Tibial artery (tissue), 4 donors: ENCODE results near the gene FXYD5.

ENCODE experiments used
- DNase-seq, 2 donors: peaks; one replicate each; pipeline ENCODE4 v3.0.0-alpha.2; 2019
- H3K27ac ChIP-seq, 2 donors: fragments of 200-600 bp; sonication (generic) in 1 of 2; 1 replicate in 1 of 2; 2 replicates in 1 of 2; pipeline ENCODE4 v1.5.1; 2018 to 2019; ENCODE audit warnings: mild to moderate bottlenecking in 1 of 2
- H3K27me3 ChIP-seq, 2 donors: fragments of 200-600 bp; sonication (generic) in 1 of 2; one replicate each; pipeline versions ENCODE4 v1.5.1 to v1.6.0; 2016 to 2019
- H3K36me3 ChIP-seq, 3 donors: fragments of 200-600 bp; sonication (generic) in 2 of 3; one replicate each; pipeline ENCODE4 v1.5.1; 2016 to 2019; ENCODE audit warnings: mild to moderate bottlenecking in 2 of 3
- H3K4me1 ChIP-seq, 4 donors: fragments of 200-600 bp; sonication (generic) in 2 of 4; 1 replicate in 3 of 4; 2 replicates in 1 of 4; pipeline ENCODE4 v1.5.1; 2016 to 2019
- H3K4me3 ChIP-seq, 2 donors: fragments of 200-600 bp; sonication (generic) in 1 of 2; 1 replicate in 1 of 2; 2 replicates in 1 of 2; pipeline ENCODE4 v1.5.1; 2018 to 2019; ENCODE audit warnings: mild to moderate bottlenecking in 2 of 2
- H3K9me3 ChIP-seq, 3 donors: fragments of 200-600 bp; sonication (generic) in 1 of 3; one replicate each; pipeline ENCODE4 v1.5.1; 2016 to 2019
- CTCF ChIP-seq, 2 experiments: fragments of 200-600 bp in 1 of 2; fragments of 450-650 bp in 1 of 2; IDR thresholded peaks; one replicate each; pipeline ENCODE4 v1.5.1; 2017 to 2019; ENCODE audit warnings: antibody characterized with exemption in 2 of 2, mild to moderate bottlenecking in 1 of 2, moderate library complexity in 1 of 2
- intact Hi-C: fragments of 100-400 bp; cut with DNase I; formaldehyde crosslinking; loops from one replicate; pipeline ENCODE4 v1.15.0; 2023; ENCODE audit warnings: low total_unique reads

Gene FXYD5

GRCh38 chr19:35156673-35157014, 2.1 kb downstream of the FXYD5 start:
- intact Hi-C loops: no loop called here
- peaks cover 0 to 30% of the 10 kb centered on the region in 2 donors for H3K27me3 ChIP-seq
- no peak overlapping the region for H3K27ac ChIP-seq
- no peak overlapping the region for H3K4me3 ChIP-seq
- H3K9me3 ChIP-seq: peaks cover 0 to 1% (median 0%) of the 10 kb centered on the region in 3 donors
- H3K4me1 ChIP-seq: peaks cover 0 to 29% (median 22%) of the 10 kb centered on the region in 4 donors
- no peak for TF ChIP-seq CTCF (IDR thresholded peaks at IDR 0.05)
- peaks cover 0 to 35% (median 23%) of the 10 kb centered on the region in 3 donors for H3K36me3 ChIP-seq
- no peak for DNase-seq

- Histone ChIP-seq H3K27ac (no peak overlapping the region), H3K9me3 (peaks cover 0 to 9% (median 0%) of the 10 kb centered on the region in 3 donors), H3K4me3 (no peak overlapping the region), H3K27me3 (peaks cover 0 to 29% of the 10 kb centered on the region in 2 donors), H3K4me1 (peaks cover 0 to 29% (median 22%) of the 10 kb centered on the region in 4 donors), H3K36me3 (peaks cover 0 to 43% (median 31%) of the 10 kb centered on the region in 3 donors)
- TF ChIP-seq CTCF (IDR thresholded peaks at IDR 0.05): no peak
- DNase-seq: no peak
- intact Hi-C loops: no loop called here
Observed at GRCh38 chr19:35157431-35157830, 2.9 kb downstream of the FXYD5 start.

GRCh38 chr19:35159606-35160005, 5.1 kb downstream of the FXYD5 start:
- H3K36me3 ChIP-seq: peaks cover 11 to 64% (median 47%) of the 10 kb centered on the region in 3 donors

GRCh38 chr19:35160629-35161433, 6.3 kb downstream of the FXYD5 start:
- no peak for DNase-seq
- Histone ChIP-seq H3K9me3 (peaks cover 0 to 23% (median 16%) of the 10 kb centered on the region in 3 donors), H3K4me1 (peaks cover 0 to 3% (median under 1%) of the 10 kb centered on the region in 4 donors), H3K27me3 (peaks cover 0 to under 1% of the 10 kb centered on the region in 2 donors), H3K27ac (no peak overlapping the region), H3K4me3 (no peak overlapping the region), H3K36me3 (peaks cover 15 to 74% (median 60%) of the 10 kb centered on the region in 3 donors)
- TF ChIP-seq CTCF (IDR thresholded peaks at IDR 0.05): no peak
- intact Hi-C loops: no loop called here

More at GRCh38 chr19:35159606-35160005, 5.1 kb downstream of the FXYD5 start:
- Histone ChIP-seq H3K27me3 (peaks cover 0 to 13% of the 10 kb centered on the region in 2 donors), H3K4me3 (no peak overlapping the region), H3K4me1 (peaks cover 0 to 16% (median 8%) of the 10 kb centered on the region in 4 donors), H3K27ac (no peak overlapping the region), H3K9me3 (peaks cover 0 to 20% (median 7%) of the 10 kb centered on the region in 3 donors)
- TF ChIP-seq CTCF (IDR thresholded peaks at IDR 0.05): no peak
- DNase-seq: no peak
- intact Hi-C loops: no loop called here

- Histone ChIP-seq H3K4me1 (no peaks in the 10 kb centered on the region), H3K27ac (no peak overlapping the region), H3K9me3 (peaks cover 0 to 28% (median 22%) of the 10 kb centered on the region in 3 donors), H3K27me3 (no peaks in the 10 kb centered on the region), H3K4me3 (no peak overlapping the region), H3K36me3 (peaks cover 21 to 80% (median 65%) of the 10 kb centered on the region in 3 donors)
- intact Hi-C loops: no loop called here
- no peak for TF ChIP-seq CTCF (IDR thresholded peaks at IDR 0.05)
- DNase-seq: no peak
Observed at GRCh38 chr19:35161434-35161743, 6.9 kb downstream of the FXYD5 start.
